ENCODE measurements around the gene NFATC3.

- TF ChIP-seq CTCF (IDR thresholded peaks at IDR 0.05; ENCODE audit: low read length) (no peak), EZH2 (IDR thresholded peaks at IDR 0.05; ENCODE audit: borderline replicate concordance, low read length) (no peak)
Measured at GRCh38 chr16:68273896-68274295, 188.7 kb downstream of the NFATC3 start.
